H1 (cell line): ENCODE results near the gene ZNF649. TPM values are rescaled to one million over a fixed set of nuclear protein-coding genes. Genes with fewer than 3 reads are reported as not detected.

ENCODE experiments used
- BRCA1 ChIP-seq: IDR thresholded peaks from 2 replicates; pipeline ENCODE4 v1.6.1; 2012; ENCODE audit warnings: low read depth, low read length, improper control_type of control experiment
- CEBPB ChIP-seq: IDR thresholded peaks from 2 replicates; pipeline ENCODE4 v1.6.1; 2012; ENCODE audit warnings: low read depth, low read length
- EZH2 ChIP-seq: fragments of 200-600 bp; sonication (generic); IDR thresholded peaks from 2 replicates; pipeline ENCODE4 v1.7.1; 2012; ENCODE audit warnings: low read depth, mild to moderate bottlenecking, moderate library complexity, low read length, inconsistent platforms; ENCODE audit not compliant: severe bottlenecking
- FOSL1 ChIP-seq: IDR thresholded peaks from 2 replicates; pipeline ENCODE4 v1.6.1; 2011; ENCODE audit warnings: mild to moderate bottlenecking, low read depth, low read length, moderate library complexity; ENCODE audit not compliant: insufficient read depth
- GABPA ChIP-seq: IDR thresholded peaks from 2 replicates; pipeline ENCODE4 v1.6.1; 2011; ENCODE audit warnings: mild to moderate bottlenecking, low read length, moderate library complexity, borderline replicate concordance; ENCODE audit not compliant: insufficient read depth
- HDAC6 ChIP-seq: IDR thresholded peaks from one replicate; pipeline ENCODE4 v1.7.1; 2012; ENCODE audit warnings: low read depth, mild to moderate bottlenecking, inconsistent platforms, low read length, moderate library complexity
- KDM1A ChIP-seq: fragments of 200-600, 300-600 bp; sonication (generic); IDR thresholded peaks from 2 replicates; pipeline ENCODE4 v1.7.1; 2016; ENCODE audit warnings: mild to moderate bottlenecking, low read length, borderline replicate concordance
- MAFK ChIP-seq: IDR thresholded peaks from 2 replicates; pipeline ENCODE4 v1.6.1; 2012; ENCODE audit warnings: low read depth, mild to moderate bottlenecking, improper control_type of control experiment, low read length
- POLR2A ChIP-seq, 2 experiments: IDR thresholded peaks; 1 replicate in 1 of 2; 2 replicates in 1 of 2; pipeline ENCODE4 v1.6.1; 2011; ENCODE audit warnings: low read depth in 2 of 2, low read length in 2 of 2, mild to moderate bottlenecking in 2 of 2; ENCODE audit errors: control extremely low read depth in 1 of 2
- POLR2AphosphoS5 ChIP-seq: IDR thresholded peaks from 2 replicates; pipeline ENCODE4 v1.6.1; 2011; ENCODE audit warnings: low read depth, low read length
- POU5F1 ChIP-seq: IDR thresholded peaks from 2 replicates; pipeline ENCODE4 v1.6.1; 2011; ENCODE audit warnings: low read depth, mild to moderate bottlenecking, low read length, moderate library complexity
- RBBP5 ChIP-seq: IDR thresholded peaks from 2 replicates; pipeline ENCODE4 v1.7.1; 2012; ENCODE audit warnings: low read depth, mild to moderate bottlenecking, inconsistent platforms, low read length, moderate library complexity, borderline replicate concordance
- RXRA ChIP-seq: IDR thresholded peaks from 2 replicates; pipeline ENCODE4 v1.6.1; 2011; ENCODE audit warnings: low read depth, mild to moderate bottlenecking, low read length, moderate library complexity; ENCODE audit not compliant: insufficient read depth
- SAP30 ChIP-seq: fragments of 300-600 bp; sonication (generic); IDR thresholded peaks from 2 replicates; pipeline ENCODE4 v1.7.1; 2012; ENCODE audit warnings: low read length, moderate library complexity, mild to moderate bottlenecking, inconsistent platforms; ENCODE audit not compliant: insufficient read depth, insufficient replicate concordance
- SIX5 ChIP-seq: IDR thresholded peaks from 2 replicates; pipeline ENCODE4 v1.6.1; 2011; ENCODE audit warnings: mild to moderate bottlenecking, low read depth, low read length
- SP1 ChIP-seq: IDR thresholded peaks from 2 replicates; pipeline ENCODE4 v1.6.1; 2011; ENCODE audit warnings: low read depth, low read length
- SRF ChIP-seq: IDR thresholded peaks from 2 replicates; pipeline ENCODE4 v1.6.1; 2011; ENCODE audit warnings: mild to moderate bottlenecking, low read depth, low read length, moderate library complexity
- SUZ12 ChIP-seq: fragments of 200-600 bp; sonication (generic); IDR thresholded peaks from 2 replicates; pipeline ENCODE4 v1.6.1; 2012; ENCODE audit warnings: mild to moderate bottlenecking, inconsistent platforms, low read length, moderate library complexity, mixed read lengths
- TAF1 ChIP-seq: IDR thresholded peaks from 2 replicates; pipeline ENCODE4 v1.6.1; 2011; ENCODE audit warnings: mild to moderate bottlenecking, low read depth, low read length
- TAF7 ChIP-seq: optimal IDR thresholded peaks from 2 replicates; pipeline ENCODE3; 2011; ENCODE audit warnings: low read depth, mild to moderate bottlenecking, inconsistent platforms, low read length, moderate library complexity, borderline replicate concordance
- TCF12 ChIP-seq: IDR thresholded peaks from 2 replicates; pipeline ENCODE4 v1.6.1; 2011; ENCODE audit warnings: low read depth, mild to moderate bottlenecking, low read length
- TEAD4 ChIP-seq: IDR thresholded peaks from 2 replicates; pipeline ENCODE4 v1.6.1; 2012; ENCODE audit warnings: low read depth, low read length, inconsistent platforms, mixed read lengths
- ZNF274 ChIP-seq: IDR thresholded peaks from 2 replicates; pipeline ENCODE4 v1.7.0; 2012; ENCODE audit warnings: low read length, borderline replicate concordance; ENCODE audit errors: extremely low read depth
- polyA plus RNA-seq, 7 experiments: library from polyadenylated mRNA; depleted of rRNA in 3 of 7; stranded (reverse) in 5 of 7; unstranded in 2 of 7; fragments of >200 nt in 5 of 7; fragments of 200-250 nt in 2 of 7; gene quantifications; 1 replicate in 5 of 7; 2 replicates in 1 of 7; 4 replicates in 1 of 7; pipeline versions ENCODE4 v1.2.1 to v1.2.3, GENCODE V29; 2011 to 2013; ENCODE audit warnings: missing spikeins in 2 of 7, mixed read lengths in 2 of 7
- total RNA-seq: library from RNA; stranded (reverse); fragmentation: NEBNext Ultra II Directional; extraction: Animal tissue kit (Norgen Biotek cat#: 25700); gene quantifications from 2 replicates; pipeline ENCODE4 v1.2.1, GENCODE V29; 2021
- TF ChIP-seq, protein P1 (sequence below): IDR thresholded peaks from 2 replicates; pipeline ENCODE4 v1.6.1; 2012; ENCODE audit warnings: inconsistent platforms

ZNF649 gene
- total and polyA plus RNA-seq, 2 of the 8 experiments (the other 6 are each of a cell fraction or from before 2014, with no cell fraction given): 24.7 to 51.7 TPM

DNA sequence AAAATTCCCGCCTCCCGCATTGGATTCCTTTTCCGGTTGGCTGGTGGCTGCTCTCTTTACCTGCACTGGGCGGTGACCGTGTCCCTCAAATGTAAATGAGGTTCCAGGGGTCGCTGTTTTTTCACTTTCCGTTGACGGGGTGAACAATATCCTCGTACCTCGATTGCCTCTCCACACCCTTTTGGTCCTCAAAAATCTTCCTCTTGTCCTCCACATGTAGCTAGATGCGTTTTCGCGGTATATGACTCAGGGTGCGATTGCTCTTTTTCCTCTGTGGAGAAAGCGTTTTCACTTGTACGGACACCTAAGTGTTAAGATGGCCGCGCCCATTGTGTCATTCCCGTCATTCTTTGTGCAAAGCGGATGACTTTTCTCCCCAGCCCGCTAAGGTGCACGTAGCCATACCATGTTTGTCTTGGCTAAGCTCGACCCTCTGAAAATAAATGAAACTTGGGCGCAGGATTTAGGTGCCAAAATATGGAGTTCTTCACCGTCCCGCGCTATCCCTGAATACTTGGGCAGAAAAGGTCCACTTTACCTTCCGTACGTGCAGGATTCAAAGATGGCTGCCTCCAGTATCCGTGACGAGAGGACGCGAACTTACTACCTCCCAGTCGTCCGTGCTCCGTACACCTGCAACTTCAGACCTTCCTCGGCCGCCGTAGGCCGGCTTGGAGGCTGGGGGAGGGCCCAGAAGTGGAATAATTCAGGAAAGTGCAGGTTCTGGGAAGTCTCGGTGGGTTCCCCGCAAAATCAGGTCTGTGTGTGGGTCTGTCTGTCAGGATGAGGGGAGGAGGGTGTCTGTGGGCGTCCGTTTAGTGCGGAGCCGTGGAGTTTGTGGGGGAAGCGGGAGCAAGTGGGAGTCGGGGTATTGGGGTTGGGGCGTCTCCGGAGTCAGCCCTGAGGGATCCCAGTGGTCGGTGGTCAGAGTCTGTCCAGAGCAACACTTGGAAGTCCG, 22.2 kb upstream of the ZNF649 start, which contains the start of gene ZNF613 (continued):
- TF ChIP-seq TEAD4: no peak
- no peak for TF ChIP-seq HDAC6
- peak; percentile 40 to 73; a peak in 1 of 3 replicates for TF ChIP-seq POLR2A (IDR thresholded peaks at IDR 0.05; ENCODE audit: control extremely low read depth in 1 of 2, low read depth in 2 of 2, low read length in 2 of 2)
- no peak for TF ChIP-seq BRCA1
- no peak for TF ChIP-seq SUZ12
- no peak for TF ChIP-seq POLR2AphosphoS5
- no peak for TF ChIP-seq TCF12
- TF ChIP-seq CEBPB: peak; percentile 26; the same call in 1 of the 2 replicates
- TF ChIP-seq FOSL1: no peak
- peak; percentile 60 for TF ChIP-seq TAF7
- no peak for TF ChIP-seq RXRA
- TF ChIP-seq GABPA: 0 out of 2 replicates have a peak, but pooled peaks have one; percentile 42
- TF ChIP-seq SRF: no peak
- no peak for TF ChIP-seq ZNF274
- TF ChIP-seq, protein P1, sequence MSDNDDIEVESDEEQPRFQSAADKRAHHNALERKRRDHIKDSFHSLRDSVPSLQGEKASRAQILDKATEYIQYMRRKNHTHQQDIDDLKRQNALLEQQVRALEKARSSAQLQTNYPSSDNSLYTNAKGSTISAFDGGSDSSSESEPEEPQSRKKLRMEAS: no peak; the same call in 1 of the 2 replicates
- no peak for TF ChIP-seq KDM1A
- peak; percentile 25; the same call in 1 of the 2 replicates for TF ChIP-seq SIX5
- peak; percentile 66 for TF ChIP-seq RBBP5
- peak; percentile 85 for TF ChIP-seq SP1
- no peak for TF ChIP-seq POU5F1
- TF ChIP-seq MAFK: no peak
- TF ChIP-seq SAP30: peak; percentile 23
- TF ChIP-seq TAF1: peak; percentile 60; the same call in 1 of the 2 replicates
- TF ChIP-seq EZH2: no peak
